Measurements from ENCODE around the gene ST3GAL4. TPM values are rescaled to one million over a fixed set of nuclear protein-coding genes. Genes with fewer than 3 reads are reported as not detected.
A peak's percentile ranks its signal among the peaks of the same experiment; 100 is the strongest.

The ST3GAL4 gene
- total and polyA plus RNA-seq, 10 of the 15 experiments (the other 5 are each of a cell fraction or from before 2014, with no cell fraction given) = 3.8 to 8.1 (median 6.5) TPM; not detected in 2

DNA sequence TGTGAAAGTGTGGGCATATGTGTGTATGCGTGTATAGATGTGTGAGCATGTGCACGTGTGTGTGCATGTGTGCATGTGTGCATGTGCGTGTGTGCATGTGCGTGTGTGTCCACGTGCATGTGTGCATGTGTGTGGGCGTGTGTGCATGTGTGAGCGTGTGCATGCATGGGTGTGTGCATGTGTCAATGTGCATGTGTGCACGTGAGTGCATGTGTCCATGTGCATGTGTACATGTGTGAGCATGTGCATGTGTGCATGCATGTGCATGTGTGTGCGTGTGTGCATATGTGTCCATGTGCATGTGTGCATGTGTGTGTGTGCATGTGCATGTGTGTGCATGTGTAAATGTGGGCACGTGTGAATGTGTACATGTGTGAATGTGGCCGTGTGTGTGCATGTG lies 95.3 kb downstream of the ST3GAL4 start:
- 52% methylated on average over 11 of the region's 11 CpGs for WGBS (ENCODE audit: insufficient coverage, insufficient replicate concordance, low lambda C conversion rate, missing lambda C conversion rate)
- RAD21 ChIA-PET (ENCODE audit: unreplicated experiment) = no interaction called here

DNA sequence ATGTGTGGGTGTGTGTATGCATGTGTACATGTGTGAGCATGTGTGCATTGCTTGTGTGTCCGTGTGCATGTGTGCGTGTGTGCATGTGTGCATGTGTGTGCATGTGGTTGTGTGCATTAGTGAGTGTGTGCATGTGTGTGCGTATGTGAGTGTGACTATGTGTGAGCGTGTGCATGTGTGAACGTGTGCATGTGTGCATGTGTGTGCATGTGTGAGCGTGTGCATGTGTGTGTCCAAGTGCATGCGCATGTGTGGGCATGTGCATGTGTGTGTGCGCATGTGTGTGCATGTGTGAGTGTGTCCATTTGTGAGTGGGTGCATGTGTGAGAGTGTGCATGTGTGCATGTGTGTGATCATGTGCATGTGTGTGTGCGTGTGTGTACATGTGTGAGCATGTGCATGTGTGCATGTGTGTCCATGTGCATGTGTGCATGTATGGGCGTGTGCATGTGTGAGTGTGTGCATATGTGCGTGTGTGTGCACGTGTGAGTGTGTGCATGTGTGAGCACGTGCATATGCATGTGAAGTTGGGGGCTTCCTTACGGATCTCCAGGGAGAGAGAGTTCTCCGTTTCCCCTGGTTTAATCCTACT lies 95.8 kb downstream of the ST3GAL4 start:
- H3K4me2 ChIP-seq (ENCODE audit: control insufficient read depth, insufficient read depth) = no peak overlapping the region
- H3K4me1 ChIP-seq (ENCODE audit: control insufficient read depth, insufficient read depth, low read length) = no peaks in the 10 kb centered on the region
- intact Hi-C loops (cut with micrococcal nuclease; ENCODE audit: unreplicated experiment) (no loop called here), in situ Hi-C loops (cut with MboI) (no loop called here)
- H3K79me2 ChIP-seq (ENCODE audit: control insufficient read depth, insufficient read depth, low read length) = no peaks in the 10 kb centered on the region
- DNase-seq (ENCODE audit: low read depth, low spot score) (no peak), ATAC-seq (no peak), FAIRE-seq (peak; percentile 54)
- no peak overlapping the region for H2AFZ ChIP-seq (ENCODE audit: control insufficient read depth, low read depth, low read length)
- H3K4me3 ChIP-seq = no peak overlapping the region
- BruUV-seq (replicated peaks) = no TSS peak
- RAD21 ChIA-PET (ENCODE audit: unreplicated experiment) = no interaction called here
- no peaks in the 10 kb centered on the region for H4K20me1 ChIP-seq (ENCODE audit: control insufficient read depth, insufficient read depth)
- H3K9me3 ChIP-seq (replicated peaks; ENCODE audit: control insufficient read depth, insufficient read depth, low read length) = peaks cover 2% of the 10 kb centered on the region; the same call in 1 of the 3 replicates
- no peak overlapping the region for H3K9ac ChIP-seq (ENCODE audit: control insufficient read depth, insufficient read depth, low read length)
- SMC1A ChIA-PET (ENCODE audit: uncharacterized antibody, unreplicated experiment) = interaction anchor here (1.3 kb wide), 1 partner anchor 29 kb away, joined by 5 read pairs; no protein-coding TSS in a partner anchor
- no peaks in the 10 kb centered on the region; a peak in 1 of 4 replicates for H3K27me3 ChIP-seq (replicated peaks in 1 of 2; ENCODE audit: control insufficient read depth in 2 of 2, insufficient read depth in 2 of 2, low read length in 1 of 2)
- CTCF ChIA-PET = interaction anchor here (1.0 to 2.2 kb wide), 2 partner anchors 29 to 141 kb away, joined by 3 to 5 read pairs; no protein-coding TSS in a partner anchor
- no peaks in the 10 kb centered on the region for H3K36me3 ChIP-seq (ENCODE audit: control insufficient read depth in 2 of 2, insufficient read depth in 2 of 2, low read length in 1 of 2)
- H3K27ac ChIP-seq (ENCODE audit: control insufficient read depth, insufficient read depth) = no peak overlapping the region
- POLR2A ChIA-PET = no interaction called here
- TF ChIP-seq RBBP5 (conservative IDR thresholded peaks at IDR 0.05) (no peak), RCOR1 (conservative IDR thresholded peaks at IDR 0.05; ENCODE audit: low read depth, low read length) (no peak), BCL3 (IDR thresholded peaks at IDR 0.05; ENCODE audit: borderline replicate concordance, insufficient read depth, low read depth, low read length, poor library complexity, severe bottlenecking) (peak; percentile 63), PBX3 (IDR thresholded peaks at IDR 0.05; ENCODE audit: insufficient replicate concordance, low read depth, low read length) (peak; percentile 42)
- WGBS (ENCODE audit: insufficient coverage, insufficient replicate concordance, low lambda C conversion rate, missing lambda C conversion rate) = 75% methylated on average over 15 of the region's 15 CpGs

More for the DNA sequence above, 95.3 kb downstream of the ST3GAL4 start:
- H2AFZ ChIP-seq (ENCODE audit: control insufficient read depth, low read depth, low read length) = no peak overlapping the region
- H3K9me3 ChIP-seq (replicated peaks; ENCODE audit: control insufficient read depth, insufficient read depth, low read length) = peaks cover 2% of the 10 kb centered on the region; the same call in 1 of the 3 replicates
- no peaks in the 10 kb centered on the region for H4K20me1 ChIP-seq (ENCODE audit: control insufficient read depth, insufficient read depth)
- DNase-seq (ENCODE audit: low read depth, low spot score) (no peak), FAIRE-seq (no peak), ATAC-seq (no peak)
- peak; percentile 37 for TF ChIP-seq BCL3 (IDR thresholded peaks at IDR 0.05; ENCODE audit: borderline replicate concordance, insufficient read depth, low read depth, low read length, poor library complexity, severe bottlenecking)
- no peak for TF ChIP-seq TCF12 (IDR thresholded peaks at IDR 0.05; ENCODE audit: low read depth, low read length)
- no peak for TF ChIP-seq YBX1 (IDR thresholded peaks at IDR 0.05)
- TF ChIP-seq NR2C2 (IDR thresholded peaks at IDR 0.05; ENCODE audit: borderline replicate concordance, control insufficient read depth, insufficient read length, low read depth) = peak; percentile 44
- H3K27me3 ChIP-seq (replicated peaks in 1 of 2; ENCODE audit: control insufficient read depth in 2 of 2, insufficient read depth in 2 of 2, low read length in 1 of 2) = no peaks in the 10 kb centered on the region; a peak in 1 of 4 replicates
- ChIA-PET SMC1A (ENCODE audit: uncharacterized antibody, unreplicated experiment) (no interaction called here), POLR2A (no interaction called here), CTCF (no interaction called here)
- H3K9ac ChIP-seq (ENCODE audit: control insufficient read depth, insufficient read depth, low read length) = no peak overlapping the region
- H3K36me3 ChIP-seq (ENCODE audit: control insufficient read depth in 2 of 2, insufficient read depth in 2 of 2, low read length in 1 of 2) = no peaks in the 10 kb centered on the region
- H3K4me2 ChIP-seq (ENCODE audit: control insufficient read depth, insufficient read depth) = no peak overlapping the region
- no peak overlapping the region for H3K4me3 ChIP-seq
- H3K79me2 ChIP-seq (ENCODE audit: control insufficient read depth, insufficient read depth, low read length) = no peaks in the 10 kb centered on the region
- intact Hi-C loops (cut with micrococcal nuclease; ENCODE audit: unreplicated experiment) (no loop called here), in situ Hi-C loops (cut with MboI) (no loop called here)
- BruUV-seq (replicated peaks) = no TSS peak
- no peaks in the 10 kb centered on the region for H3K4me1 ChIP-seq (ENCODE audit: control insufficient read depth, insufficient read depth, low read length)
- H3K27ac ChIP-seq (ENCODE audit: control insufficient read depth, insufficient read depth) = no peak overlapping the region

All from GM12878 (cell line).